IMR-90 (cell line): ENCODE data around the gene EXT2.

Experiments used
- BHLHE40 ChIP-seq: fragments of 150-350 bp; IDR thresholded peaks from 2 replicates; pipeline ENCODE4 v1.6.1; 2016; ENCODE audit warnings: mild to moderate bottlenecking, low read depth, low read length
- FOS ChIP-seq: fragments of 150-350 bp; IDR thresholded peaks from 2 replicates; pipeline ENCODE4 v1.6.1; 2016; ENCODE audit warnings: low read depth, low read length
- POLR2A ChIP-seq: IDR thresholded peaks from 2 replicates; pipeline ENCODE4 v1.6.1; 2012; ENCODE audit warnings: mild to moderate bottlenecking, low read depth, low read length
- RAD21 ChIP-seq: IDR thresholded peaks from 2 replicates; pipeline ENCODE4 v1.6.1; 2012; ENCODE audit warnings: low read length, improper control_type of control experiment
- RFX5 ChIP-seq: IDR thresholded peaks from 2 replicates; pipeline ENCODE4 v1.8.0; 2012; ENCODE audit warnings: low read depth, mild to moderate bottlenecking, low read length, moderate library complexity
- SMC3 ChIP-seq: fragments of 150-350 bp; IDR thresholded peaks from 2 replicates; pipeline ENCODE4 v1.6.1; 2016; ENCODE audit warnings: low read depth, mild to moderate bottlenecking, antibody characterized with exemption, low read length, moderate library complexity
- TF ChIP-seq, protein P1 (sequence below): conservative IDR thresholded peaks from 2 replicates; pipeline ENCODE4 v1.5.1; 2012; ENCODE audit warnings: mild to moderate bottlenecking, low read depth, low read length, improper control_type of control experiment
- TF ChIP-seq, protein P2 (sequence below): fragments of 150-350 bp; IDR thresholded peaks from 2 replicates; pipeline ENCODE4 v1.6.1; 2017; ENCODE audit warnings: mild to moderate bottlenecking, antibody characterized with exemption, low read length, low read depth

DNA sequence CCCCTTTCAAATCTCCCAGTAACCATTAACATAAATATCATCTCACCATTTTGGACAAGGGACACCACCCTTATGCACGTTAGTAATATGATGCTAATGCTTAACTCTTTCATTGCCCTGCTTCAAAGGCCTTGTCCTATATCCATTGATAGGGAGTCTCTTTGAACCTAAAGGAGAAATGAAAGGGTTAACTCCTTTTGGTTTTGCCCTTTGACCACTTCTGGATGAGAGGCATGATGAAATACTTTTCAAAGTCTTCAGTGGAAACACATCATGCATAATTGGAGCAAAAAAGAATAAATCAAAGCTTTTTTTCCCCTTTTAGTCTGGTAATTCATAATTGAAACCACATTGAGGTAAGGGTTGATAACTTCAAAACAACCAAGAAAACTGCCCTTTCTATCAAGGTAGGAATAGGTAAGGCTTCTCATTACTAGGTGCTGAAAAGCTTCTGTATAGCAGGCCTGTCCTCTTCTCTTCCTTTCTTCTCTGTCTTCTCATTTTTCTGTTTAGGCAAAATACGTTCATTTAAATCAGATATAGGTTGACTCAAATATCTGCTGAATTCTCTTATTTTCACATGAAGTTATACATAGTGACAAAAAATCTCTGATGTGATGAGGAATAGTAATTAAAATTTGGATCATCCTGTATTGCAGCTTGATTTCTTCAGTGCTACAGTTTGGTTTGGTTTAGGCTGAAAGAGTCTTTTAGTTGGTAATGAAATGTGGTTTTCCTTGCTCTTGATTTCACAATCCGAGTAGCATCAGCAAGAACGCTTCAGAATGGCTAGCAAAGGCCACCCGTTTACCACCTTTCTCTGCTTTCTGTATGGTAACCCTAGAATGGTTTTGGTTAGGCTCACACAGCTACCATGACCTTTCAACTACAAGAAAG is 94.8 kb downstream of the EXT2 start:
- TF ChIP-seq RAD21 (no peak), POLR2A (no peak), RFX5 (no peak), BHLHE40 (no peak), FOS (no peak), SMC3 (no peak)
- TF ChIP-seq, protein P1, sequence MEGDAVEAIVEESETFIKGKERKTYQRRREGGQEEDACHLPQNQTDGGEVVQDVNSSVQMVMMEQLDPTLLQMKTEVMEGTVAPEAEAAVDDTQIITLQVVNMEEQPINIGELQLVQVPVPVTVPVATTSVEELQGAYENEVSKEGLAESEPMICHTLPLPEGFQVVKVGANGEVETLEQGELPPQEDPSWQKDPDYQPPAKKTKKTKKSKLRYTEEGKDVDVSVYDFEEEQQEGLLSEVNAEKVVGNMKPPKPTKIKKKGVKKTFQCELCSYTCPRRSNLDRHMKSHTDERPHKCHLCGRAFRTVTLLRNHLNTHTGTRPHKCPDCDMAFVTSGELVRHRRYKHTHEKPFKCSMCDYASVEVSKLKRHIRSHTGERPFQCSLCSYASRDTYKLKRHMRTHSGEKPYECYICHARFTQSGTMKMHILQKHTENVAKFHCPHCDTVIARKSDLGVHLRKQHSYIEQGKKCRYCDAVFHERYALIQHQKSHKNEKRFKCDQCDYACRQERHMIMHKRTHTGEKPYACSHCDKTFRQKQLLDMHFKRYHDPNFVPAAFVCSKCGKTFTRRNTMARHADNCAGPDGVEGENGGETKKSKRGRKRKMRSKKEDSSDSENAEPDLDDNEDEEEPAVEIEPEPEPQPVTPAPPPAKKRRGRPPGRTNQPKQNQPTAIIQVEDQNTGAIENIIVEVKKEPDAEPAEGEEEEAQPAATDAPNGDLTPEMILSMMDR: no peak
- TF ChIP-seq, protein P2, sequence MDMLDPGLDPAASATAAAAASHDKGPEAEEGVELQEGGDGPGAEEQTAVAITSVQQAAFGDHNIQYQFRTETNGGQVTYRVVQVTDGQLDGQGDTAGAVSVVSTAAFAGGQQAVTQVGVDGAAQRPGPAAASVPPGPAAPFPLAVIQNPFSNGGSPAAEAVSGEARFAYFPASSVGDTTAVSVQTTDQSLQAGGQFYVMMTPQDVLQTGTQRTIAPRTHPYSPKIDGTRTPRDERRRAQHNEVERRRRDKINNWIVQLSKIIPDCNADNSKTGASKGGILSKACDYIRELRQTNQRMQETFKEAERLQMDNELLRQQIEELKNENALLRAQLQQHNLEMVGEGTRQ: no peak
